UCSD-AML1 (cell line): Measurements from ENCODE around the gene GDI1.

ENCODE experiments used
- DNase-seq: peaks from one replicate; lab custom pipeline; 2025; ENCODE audit not compliant: unreplicated experiment; lab: John Stamatoyannopoulos, UW

Gene GDI1

GRCh38 chrX:154478728-154479622, 42.0 kb downstream of the GDI1 start, which contains the start of gene LAGE3:
TSS of gene LAGE3 (minus strand) at chrX:154479281. CDS start at chrX:154478915, 366 bp downstream.
- peak; percentile 92 for DNase-seq

- no peak for DNase-seq
Observed at GRCh38 chrX:154481195-154481594, 44.2 kb downstream of the GDI1 start.

- no peak for DNase-seq
Observed at GRCh38 chrX:154481911-154482601, 45.1 kb downstream of the GDI1 start.

- DNase-seq: no peak
Observed at GRCh38 chrX:154482786-154483185, 45.8 kb downstream of the GDI1 start.

GRCh38 chrX:154483325-154483724, 46.4 kb downstream of the GDI1 start:
- DNase-seq: no peak

GRCh38 chrX:154484255-154485149, 47.5 kb downstream of the GDI1 start:
- peak; percentile 21 for DNase-seq

- no peak for DNase-seq
Observed at GRCh38 chrX:154485150-154486051, 48.4 kb downstream of the GDI1 start.

GRCh38 chrX:154486052-154486395, 49.1 kb downstream of the GDI1 start:
- DNase-seq: no peak

- peak; percentile 67 for DNase-seq
Observed at GRCh38 chrX:154486396-154487207, 49.6 kb downstream of the GDI1 start, which contains the start of gene UBL4A. TSS of gene UBL4A (minus strand) at chrX:154486615. CDS start at chrX:154486584, 31 bp downstream.

GRCh38 chrX:154487518-154488290, 50.8 kb downstream of the GDI1 start:
- DNase-seq: no peak

GRCh38 chrX:154488336-154489075, 51.6 kb downstream of the GDI1 start:
- DNase-seq: no peak

- no peak for DNase-seq
Observed at GRCh38 chrX:154489182-154489581, 52.2 kb downstream of the GDI1 start.

GRCh38 chrX:154490021-154490413, 53.1 kb downstream of the GDI1 start:
- no peak for DNase-seq

- DNase-seq: peak; percentile 91
Observed at GRCh38 chrX:154490414-154491083, 53.6 kb downstream of the GDI1 start, which contains the start of gene SLC10A3. TSS of gene SLC10A3 (minus strand) at chrX:154490629. CDS start at chrX:154488940, 1,689 bp downstream.
